ENCODE measurements around the gene MAP3K6. TPM values are rescaled to one million over a fixed set of nuclear protein-coding genes. Genes with fewer than 3 reads are reported as not detected.

Gene MAP3K6
- polyA plus RNA-seq, 2 of the 4 experiments (the other 2 are of a cell fraction), result 3.6 to 8.5 TPM

- Histone ChIP-seq H3K4me2 (peak overlapping the region; percentile 95), H3K9me3 (no peaks in the 10 kb centered on the region), H3K4me3 (peak overlapping the region; percentile 78), H3K27ac (peak overlapping the region; percentile 93 to 97), H3K4me1 (peaks cover 14% of the 10 kb centered on the region)
- WGBS (ENCODE audit: missing lambda C conversion rate), result 49% methylated on average over 8 of the region's 8 CpGs
- DNase-seq (ENCODE audit: low read depth in 1 of 2, low spot score in 1 of 2), result no peak
- FAIRE-seq, result no peak
- ChIA-PET POLR2A (interaction anchor here (0.8 to 2.1 kb wide), 5 partner anchors 10 to 44 kb away, joined by 3 to 11 read pairs (median 4); no protein-coding TSS in a partner anchor), CTCF (interaction anchor here (0.8 to 10.3 kb wide), 16 partner anchors 10 to 371 kb away, joined by 3 to 130 read pairs (median 6); no protein-coding TSS in a partner anchor)
- TF ChIP-seq CTCF (IDR thresholded peaks at IDR 0.05), result no peak
- no peak for TF ChIP-seq ATOH8 (CRISPR knock-in tag; IDR thresholded peaks at IDR 0.05; ENCODE audit: low read depth)
- no peak for TF ChIP-seq FOXS1 (CRISPR knock-in tag; IDR thresholded peaks at IDR 0.05)
- no peak for TF ChIP-seq BHLHE40 (IDR thresholded peaks at IDR 0.05; ENCODE audit: low read depth, low read length)
- no peak for TF ChIP-seq HOXB5 (CRISPR knock-in tag; IDR thresholded peaks at IDR 0.05)
- no peak for TF ChIP-seq ZC3H11A (IDR thresholded peaks at IDR 0.05)
- peak; percentile 3 to 12; a peak in 5 of 6 replicates for ATAC-seq
Observed at GRCh38 chr1:27367160-27367650, 444 bp upstream of the MAP3K6 start.

GRCh38 chr1:27366113-27366410 lies 699 bp downstream of the MAP3K6 start:
- POLR2A ChIA-PET, result interaction anchor here (0.6 to 2.1 kb wide), 6 partner anchors 9 to 986 kb away, joined by 4 to 13 read pairs (median 6); no protein-coding TSS in a partner anchor
- 10% methylated on average over 2 of the region's 30 CpGs for WGBS (ENCODE audit: missing lambda C conversion rate)

GRCh38 chr1:27365372-27366112 lies 1.2 kb downstream of the MAP3K6 start:
- Histone ChIP-seq H3K9me3 (no peaks in the 10 kb centered on the region), H3K4me1 (peaks cover 14% of the 10 kb centered on the region), H3K27ac (peak overlapping the region; percentile 93 to 97), H3K4me2 (peak overlapping the region; percentile 95), H3K4me3 (peak overlapping the region; percentile 78)
- DNase-seq (ENCODE audit: low read depth in 1 of 2, low spot score in 1 of 2) (peak; percentile 74 to 87), FAIRE-seq (no peak), ATAC-seq (peak; percentile 81 to 86)
- CTCF ChIA-PET, result interaction anchor here (0.6 to 10.3 kb wide), 20 partner anchors 12 to 241 kb away, joined by 3 to 130 read pairs (median 4); partner anchors contain the start of gene SYTL1
- WGBS (ENCODE audit: missing lambda C conversion rate), result 5% methylated on average over 18 of the region's 40 CpGs
- no peak for TF ChIP-seq HES2 (IDR thresholded peaks at IDR 0.05)
- 0 out of 2 replicates have a peak, but pooled peaks have one; percentile 10 for TF ChIP-seq PBX3 (IDR thresholded peaks at IDR 0.05)
- no peak for TF ChIP-seq MAFK (IDR thresholded peaks at IDR 0.05; ENCODE audit: partially characterized antibody)
- TF ChIP-seq JUNB (IDR thresholded peaks at IDR 0.05), result no peak
- TF ChIP-seq BHLHE40 (IDR thresholded peaks at IDR 0.05; ENCODE audit: low read depth, low read length), result no peak
- TF ChIP-seq BCL3 (IDR thresholded peaks at IDR 0.05), result 0 out of 3 replicates have a peak, but pooled peaks have one; percentile 24
- POLR2A ChIA-PET, result interaction anchor here (0.5 to 2.1 kb wide), 7 partner anchors 12 to 987 kb away, joined by 3 to 13 read pairs (median 5); no protein-coding TSS in a partner anchor

More at GRCh38 chr1:27366113-27366410, 699 bp downstream of the MAP3K6 start:
- H3K4me2 ChIP-seq, result peak overlapping the region; percentile 95
- CTCF ChIA-PET, result interaction anchor here (0.6 to 10.3 kb wide), 19 partner anchors 11 to 240 kb away, joined by 3 to 130 read pairs (median 4); partner anchors contain the start of gene SYTL1
- peaks cover 14% of the 10 kb centered on the region for H3K4me1 ChIP-seq
- ATAC-seq (peak; percentile 71 to 77), FAIRE-seq (no peak), DNase-seq (ENCODE audit: low read depth in 1 of 2, low spot score in 1 of 2) (peak; percentile 75 to 78)
- TF ChIP-seq EHMT2 (IDR thresholded peaks at IDR 0.05; ENCODE audit: low read depth) (no peak), JUN (IDR thresholded peaks at IDR 0.05) (0 out of 5 replicates have a peak, but pooled peaks of 1 of the 2 experiments have one; percentile 25), MAX (IDR thresholded peaks at IDR 0.05) (no peak), ZNF302 (CRISPR knock-in tag; IDR thresholded peaks at IDR 0.05) (no peak), RFX5 (IDR thresholded peaks at IDR 0.05) (peak; percentile 79), POLR2A (IDR thresholded peaks at IDR 0.05; ENCODE audit: low read length) (peak; percentile 51)
- peak overlapping the region; percentile 93 to 97 for H3K27ac ChIP-seq
- peak overlapping the region; percentile 78 for H3K4me3 ChIP-seq
- H3K9me3 ChIP-seq, result no peaks in the 10 kb centered on the region
